ENCODE data around the gene B4GALT5.
"Not testable (repeated sequence)": the region's sequence is repeated elsewhere in the genome, so short reads cannot be mapped to it uniquely, and the experiment has no call there.

B4GALT5 gene

DNA sequence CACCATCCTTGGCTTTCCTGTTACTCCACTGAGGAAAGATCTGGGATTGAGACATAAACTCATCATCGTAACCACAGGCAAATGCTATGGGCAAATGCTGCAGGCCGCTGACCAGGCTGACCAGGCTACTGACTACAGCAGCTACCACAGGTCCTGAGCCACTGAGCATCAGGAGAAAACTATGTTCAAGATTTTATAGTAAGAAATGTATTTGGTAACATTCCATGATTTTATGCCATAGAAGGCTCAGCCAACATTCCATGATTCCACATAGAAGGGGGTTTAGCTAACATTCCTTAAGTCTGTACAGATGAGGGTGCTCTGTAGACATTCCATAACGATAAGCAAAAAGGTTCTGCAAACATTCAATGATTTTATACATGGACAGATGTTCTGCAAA lies 16.1 kb upstream of the B4GALT5 start:
- no peak for DNase-seq

DNA sequence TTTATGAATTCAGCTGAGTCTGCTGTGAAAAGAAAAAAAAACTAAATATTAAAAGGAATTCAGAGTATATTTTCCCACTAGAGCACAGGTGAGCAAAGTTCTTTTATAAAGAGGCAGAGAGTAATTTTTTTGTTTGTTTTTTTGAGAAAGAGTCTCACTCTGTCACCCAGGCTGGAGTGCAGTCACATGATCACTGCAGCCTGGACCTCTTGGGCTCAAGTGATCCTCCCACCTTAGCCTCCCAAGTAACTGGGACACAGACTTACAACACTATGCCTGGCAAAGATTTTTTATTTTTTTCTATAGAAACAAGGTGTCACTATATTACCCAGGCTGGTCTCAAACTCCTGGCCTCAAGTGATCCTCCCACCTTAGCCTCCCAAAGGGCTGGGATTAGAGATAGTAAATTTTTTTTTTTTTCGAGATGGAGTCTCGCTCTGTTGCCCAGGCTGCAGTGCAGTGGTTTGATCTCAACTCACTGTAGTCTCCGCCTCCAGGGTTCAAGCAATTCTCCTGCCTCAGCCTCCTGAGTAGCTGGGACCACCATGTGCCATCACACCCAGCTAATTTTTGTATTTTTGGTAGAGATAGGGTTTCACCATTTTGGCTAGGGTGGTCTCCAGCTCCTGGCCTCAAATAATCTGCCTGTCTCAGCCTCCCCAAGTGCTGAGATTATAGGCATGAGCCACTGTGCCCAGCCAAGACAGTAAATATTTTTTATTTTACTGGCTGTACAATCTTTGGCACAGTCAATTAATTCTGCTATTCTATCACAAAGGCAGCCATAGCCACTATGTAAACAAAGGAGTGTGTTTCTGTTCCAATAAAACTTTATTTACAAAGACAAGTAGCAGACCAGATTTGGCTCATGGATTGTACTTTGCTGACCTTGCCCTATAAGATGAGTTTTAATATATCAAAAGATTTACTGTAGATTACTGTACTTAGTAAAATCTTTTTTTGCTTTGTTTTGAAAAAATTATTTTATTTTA lies 14.5 kb upstream of the B4GALT5 start:
- no peak for DNase-seq

DNA sequence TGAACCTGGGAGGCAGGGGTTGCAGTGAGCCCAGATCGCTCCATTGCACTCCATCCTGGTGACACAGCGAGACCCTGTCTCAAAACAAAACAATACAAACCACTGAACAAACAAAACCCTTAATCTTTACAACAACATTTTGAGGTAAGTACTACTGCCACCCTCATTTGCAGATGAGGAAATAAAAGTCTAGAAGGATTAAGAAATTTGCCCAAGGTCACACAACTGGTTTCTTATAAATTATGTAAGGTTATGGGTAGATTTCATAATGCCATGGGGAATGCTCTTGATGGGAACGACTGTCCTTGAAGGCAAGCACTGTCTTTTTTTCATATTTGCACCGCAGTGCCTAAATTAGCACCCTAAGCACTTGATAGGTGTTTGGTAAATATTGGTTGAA lies 13.8 kb upstream of the B4GALT5 start:
- DNase-seq, result no peak

DNA sequence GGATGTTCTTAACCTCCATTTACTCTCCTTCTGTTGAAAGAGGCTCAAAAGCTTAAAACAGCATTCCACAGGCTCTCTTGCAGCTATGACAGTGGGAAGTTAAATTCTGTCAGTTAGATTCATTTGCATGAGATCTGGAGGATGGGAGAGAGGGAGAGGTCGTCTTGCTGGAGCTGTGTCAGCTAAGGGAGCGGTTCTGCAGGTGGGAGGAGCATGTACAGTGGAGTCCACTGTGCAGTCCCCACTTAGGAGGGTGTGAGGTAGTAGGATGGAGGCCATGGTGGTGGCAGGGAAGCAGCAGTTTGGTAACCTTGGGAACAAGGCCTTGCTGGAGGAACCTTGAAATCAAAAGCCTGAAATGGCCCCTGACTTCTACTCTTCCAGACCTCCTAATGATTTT lies 12.0 kb upstream of the B4GALT5 start:
- DNase-seq, result no peak

DNA sequence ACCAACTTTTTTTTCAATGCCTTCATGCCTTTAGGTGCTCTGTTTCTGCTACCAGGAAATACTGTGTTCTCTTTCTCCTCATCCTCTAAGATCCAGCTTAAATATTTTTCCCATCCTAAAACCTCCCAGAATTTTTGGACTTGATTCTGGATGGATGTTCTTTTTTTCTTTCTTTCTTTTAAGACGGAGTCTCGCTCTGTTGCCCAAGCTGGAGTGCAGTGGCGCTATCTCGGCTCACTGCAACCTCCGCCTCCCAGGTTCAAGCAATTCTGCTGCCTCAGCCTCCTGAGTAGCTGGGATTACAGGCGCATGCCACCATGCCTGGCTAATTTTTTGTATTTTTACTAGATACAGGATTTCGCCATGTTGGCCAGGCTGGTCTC lies 11.5 kb upstream of the B4GALT5 start:
- not testable (repeated sequence) for DNase-seq

DNA sequence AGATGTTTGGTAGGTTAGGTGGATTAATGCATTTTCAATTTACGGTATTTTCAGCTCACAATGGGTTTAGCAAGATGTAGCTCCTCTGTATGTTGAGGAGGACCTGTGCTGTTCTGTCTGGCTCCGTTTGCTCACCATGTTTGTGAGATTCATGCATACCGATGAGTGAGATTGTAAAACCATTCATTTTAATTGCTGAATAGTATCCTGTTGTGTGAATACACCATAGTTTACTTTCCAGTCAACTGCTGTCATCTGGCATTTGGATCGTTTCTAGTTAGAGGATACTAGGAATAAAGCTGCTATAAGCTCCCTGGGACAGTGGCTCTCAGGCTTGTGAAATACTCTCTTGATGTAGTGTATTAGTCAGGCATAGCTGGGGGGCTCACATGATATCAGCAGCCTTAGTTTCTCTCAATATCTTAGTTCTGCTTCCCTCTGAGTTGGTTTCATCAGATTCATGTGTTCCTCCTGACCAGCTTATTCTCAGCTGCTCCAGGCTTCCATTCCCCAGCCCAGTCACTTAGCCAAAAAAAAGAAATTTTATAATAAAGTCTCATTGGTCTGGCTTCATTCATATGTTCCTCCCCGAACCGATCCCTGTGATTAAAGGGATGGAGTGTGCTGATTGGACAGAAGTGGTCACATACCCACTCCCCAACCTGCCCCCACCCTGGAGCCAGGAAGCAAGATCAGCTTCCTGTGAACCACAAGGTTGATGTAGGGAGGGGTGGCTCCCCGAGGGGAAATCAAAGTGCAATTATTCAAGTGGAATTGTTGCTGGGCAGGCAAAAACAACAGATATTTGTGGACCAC lies 10.9 kb upstream of the B4GALT5 start:
- DNase-seq, result no peak

DNA sequence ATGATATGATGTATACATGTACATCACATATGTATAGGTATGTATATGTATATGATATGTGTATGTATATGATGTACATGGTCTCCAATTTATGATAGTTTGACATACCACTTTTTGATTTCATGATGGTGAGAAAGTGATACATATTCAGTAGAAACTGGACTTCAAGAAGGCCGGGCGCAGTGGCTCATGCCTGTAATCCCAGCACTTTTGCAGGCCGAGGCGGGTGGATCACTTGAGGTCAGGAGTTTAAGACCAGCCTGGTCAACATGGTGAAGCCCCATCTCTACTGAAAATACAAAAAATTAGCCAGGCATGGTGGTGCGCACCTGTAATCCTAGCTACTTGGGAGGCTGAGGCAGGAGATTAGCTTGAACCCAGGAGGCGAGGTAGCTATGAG lies 10.1 kb upstream of the B4GALT5 start:
- not testable (repeated sequence) for DNase-seq

DNA sequence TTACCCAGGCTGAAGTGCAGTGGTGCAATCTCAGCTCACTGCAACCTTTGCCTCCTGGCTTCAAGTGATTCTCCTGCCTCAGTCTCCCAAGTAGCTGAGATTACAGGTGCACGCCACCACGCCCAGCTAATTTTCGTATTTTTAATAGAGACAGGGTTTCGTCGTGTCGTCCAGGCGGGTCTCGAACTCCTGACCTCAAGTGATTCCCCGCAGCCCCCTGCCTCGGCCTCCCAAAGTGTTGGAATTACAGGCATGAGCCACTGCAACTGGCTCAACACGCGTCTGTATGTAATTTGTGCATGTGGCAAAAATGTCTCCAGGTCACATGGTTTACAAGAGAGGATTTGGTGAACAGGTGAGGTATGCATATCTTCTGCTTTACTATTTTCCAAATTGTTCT lies 7.6 kb upstream of the B4GALT5 start:
- DNase-seq, result not testable (repeated sequence)

DNA sequence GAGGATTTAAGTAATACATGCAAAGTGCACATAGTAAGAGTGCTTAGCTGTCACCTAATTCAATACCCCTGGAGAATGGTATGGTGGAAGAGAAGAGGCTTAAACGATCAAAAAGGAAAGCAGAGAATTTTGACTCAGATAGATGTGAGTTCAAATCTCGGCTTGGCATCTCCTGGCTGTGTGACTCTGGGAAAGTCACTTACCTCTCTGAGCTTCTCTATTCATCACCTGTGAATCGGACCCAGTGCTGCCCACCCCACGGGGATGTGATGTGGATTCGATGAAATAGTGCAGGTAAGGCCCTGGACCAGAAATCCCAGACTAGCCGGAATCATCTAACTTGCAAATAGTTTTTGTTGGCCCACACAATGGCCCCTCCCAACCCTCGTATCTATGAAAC lies 1.8 kb upstream of the B4GALT5 start:
- no peak for DNase-seq

DNA sequence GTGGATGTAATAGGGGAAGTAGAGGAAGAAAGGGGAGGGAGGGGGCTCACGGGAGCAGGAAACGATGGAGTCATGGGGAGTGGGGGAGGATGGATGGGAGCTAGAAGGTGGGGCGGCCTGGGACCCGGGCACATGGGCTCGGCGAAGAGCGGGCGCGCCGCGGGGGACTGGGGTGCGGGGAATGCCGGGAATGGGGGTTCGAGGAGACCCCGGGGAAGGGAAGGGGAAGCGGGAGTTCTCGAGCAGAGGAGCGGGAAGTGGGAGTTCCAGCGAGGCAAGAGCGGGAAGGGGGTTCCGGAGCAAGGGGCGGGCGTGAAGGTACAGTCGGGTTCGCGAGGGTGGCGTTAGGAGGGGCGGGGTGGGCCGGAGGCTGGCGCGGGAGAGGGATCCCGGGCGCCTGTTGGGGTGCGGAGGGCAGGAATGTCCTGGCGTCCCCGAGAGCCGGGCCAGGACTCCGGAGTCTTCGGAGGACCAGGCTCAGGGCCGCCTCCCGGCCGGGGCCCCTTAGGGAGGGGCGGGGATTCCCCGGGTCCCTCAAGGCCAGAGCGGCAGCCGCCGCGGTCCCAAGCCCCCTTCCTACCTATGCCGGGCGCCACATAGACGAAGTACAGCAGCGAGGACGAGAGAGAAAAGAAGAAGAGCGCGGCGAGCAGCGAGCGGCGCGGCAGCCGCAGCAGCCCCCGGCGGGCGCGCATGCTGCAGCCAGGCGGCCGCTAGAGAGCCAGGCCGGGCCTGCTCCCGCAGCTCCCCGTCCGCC lies 504 bp downstream of the B4GALT5 start:
- no peak for DNase-seq

DNA sequence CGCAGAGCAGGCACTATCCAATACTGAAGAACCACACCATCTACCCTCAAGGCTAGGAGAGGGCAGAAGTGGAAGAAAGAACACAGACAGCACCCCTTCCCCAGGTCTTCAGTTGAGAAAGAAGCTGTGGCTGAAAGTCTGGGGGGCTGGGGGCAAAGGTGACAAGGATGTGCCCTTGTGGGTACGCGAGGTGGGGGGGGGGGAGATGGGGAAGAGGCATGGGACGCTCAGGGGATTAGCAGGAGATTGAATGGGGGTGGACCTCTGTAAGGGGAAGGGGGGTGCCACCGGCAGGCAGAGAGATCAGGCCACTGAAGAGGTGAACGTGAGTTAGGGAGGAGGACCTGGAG lies 1.1 kb downstream of the B4GALT5 start:
- DNase-seq, result no peak

DNA sequence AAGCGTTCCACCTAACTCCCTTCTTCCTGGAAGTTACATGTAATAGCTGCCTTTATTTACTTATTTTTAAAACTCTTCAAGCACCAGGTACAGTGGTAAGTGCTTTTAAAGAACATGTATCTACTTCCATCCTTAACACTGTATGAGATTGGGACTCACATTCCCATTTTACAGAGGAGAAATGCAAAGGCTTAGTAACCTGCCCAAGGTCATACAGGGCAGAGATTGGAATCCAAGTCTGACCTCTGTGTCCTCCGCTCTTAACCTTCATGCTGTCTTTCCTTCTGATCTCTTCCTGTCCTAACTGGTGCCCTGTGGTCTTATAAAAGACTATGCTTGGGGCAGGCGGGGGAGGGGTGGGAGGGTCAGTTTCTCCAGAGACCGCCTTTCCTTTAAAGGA lies 1.6 kb downstream of the B4GALT5 start:
- DNase-seq, result no peak

DNA sequence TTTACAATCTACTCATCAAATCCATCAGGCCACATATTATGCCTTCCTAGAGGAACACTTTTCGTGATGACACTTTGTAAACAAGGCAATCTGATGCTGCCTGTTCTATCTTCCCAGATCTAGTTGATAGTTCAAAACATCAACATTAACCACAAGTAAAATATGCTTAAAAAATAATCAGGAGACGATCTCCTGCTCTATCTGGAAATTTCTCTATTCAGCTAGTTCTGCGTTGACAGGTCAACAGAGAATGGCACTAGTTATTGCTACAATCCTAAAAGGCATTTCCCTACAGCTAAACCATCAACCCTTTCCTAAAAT lies 2.1 kb downstream of the B4GALT5 start:
- DNase-seq, result no peak

DNA sequence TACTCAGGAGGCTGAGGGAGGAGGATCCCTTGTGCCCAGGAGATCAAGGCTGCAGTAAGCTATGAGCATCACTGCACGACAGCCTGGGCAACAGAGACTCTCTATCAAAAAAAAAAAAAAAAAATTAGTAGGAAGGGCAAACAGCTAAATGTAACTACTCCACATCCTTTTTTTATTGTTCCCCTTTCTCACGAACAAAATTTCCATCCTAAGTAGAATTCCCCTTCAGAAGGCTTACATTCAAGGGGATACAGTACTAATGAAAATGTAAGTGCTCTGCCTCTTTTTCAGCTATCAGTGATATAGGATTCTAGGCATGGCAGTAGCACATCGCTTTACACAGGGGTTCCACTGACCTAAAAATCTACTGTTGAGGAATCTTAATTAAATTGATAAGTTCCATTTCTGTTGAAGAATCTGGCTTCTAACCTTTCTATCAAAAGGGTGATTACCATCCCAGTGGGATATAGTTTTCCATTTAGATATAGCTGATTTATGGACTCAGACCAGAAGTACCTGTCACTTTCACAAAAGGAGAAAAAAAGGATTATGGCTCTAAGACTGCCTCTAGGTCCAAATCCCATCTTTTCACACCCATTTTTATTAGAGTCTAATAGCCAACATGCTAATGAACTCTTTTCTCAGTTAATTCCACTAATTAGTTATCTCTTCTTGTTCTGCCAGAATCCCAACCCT lies 2.6 kb downstream of the B4GALT5 start:
- no peak for DNase-seq

DNA sequence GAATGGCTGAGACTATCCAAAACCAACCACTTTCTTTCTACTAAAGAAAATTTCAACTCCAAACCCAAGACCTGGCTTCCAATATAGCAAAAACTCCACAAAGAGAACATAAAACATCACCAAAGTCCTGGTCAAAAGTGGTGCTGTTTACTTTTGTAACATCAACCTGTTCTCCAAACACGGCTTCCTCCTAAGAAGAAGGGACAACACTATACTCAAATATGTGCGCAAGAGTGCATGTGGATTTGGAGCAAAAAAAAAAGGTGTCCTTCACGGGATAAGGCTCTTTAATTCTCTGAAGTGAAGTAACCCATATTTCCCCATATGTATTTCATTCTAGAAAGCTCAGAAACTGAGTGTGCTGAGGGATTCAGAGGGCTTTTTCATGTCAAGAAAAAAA lies 6.6 kb downstream of the B4GALT5 start:
- DNase-seq, result no peak

DNA sequence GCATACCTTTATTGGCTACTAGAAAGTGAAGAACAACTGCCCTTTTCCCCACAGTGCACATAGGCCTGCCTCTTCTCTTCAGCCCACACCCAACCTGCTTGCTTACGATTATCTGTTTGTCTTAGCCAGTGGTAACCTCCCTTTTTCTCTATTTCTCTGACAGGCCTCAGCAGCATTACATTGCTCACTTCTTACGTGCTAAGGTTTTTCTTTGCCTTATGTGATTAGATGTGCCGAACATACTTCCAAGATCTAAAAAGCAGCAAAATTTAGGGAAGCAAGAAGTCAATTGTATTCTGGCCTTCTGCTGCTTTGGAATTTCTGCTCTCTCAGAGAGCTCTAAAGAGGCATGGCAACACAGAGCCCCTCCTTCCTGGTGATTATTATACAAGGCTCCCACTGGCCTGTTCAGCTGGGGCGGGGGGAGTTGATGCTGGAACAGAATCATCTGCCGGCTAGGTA lies 7.0 kb downstream of the B4GALT5 start:
- DNase-seq, result no peak

DNA sequence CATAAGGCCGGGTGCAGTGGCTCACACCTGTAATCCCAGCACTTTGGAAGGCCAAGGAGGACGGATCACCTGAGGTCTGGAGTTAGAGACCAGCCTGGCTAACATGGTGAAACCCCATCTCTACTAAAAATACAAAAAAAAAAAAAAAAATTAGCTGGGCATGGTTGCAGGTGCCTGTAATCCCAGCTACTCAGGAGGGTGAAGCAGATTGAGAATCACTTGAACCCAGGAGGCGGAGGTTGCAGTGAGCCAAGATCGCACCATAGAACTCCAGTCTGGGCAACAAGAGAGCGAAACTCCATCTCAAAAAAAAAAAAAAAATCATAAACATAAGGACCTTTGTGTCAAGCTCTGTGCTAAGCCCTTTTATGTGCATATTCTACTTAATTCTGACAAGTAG lies 7.8 kb downstream of the B4GALT5 start:
- not testable (repeated sequence) for DNase-seq

DNA sequence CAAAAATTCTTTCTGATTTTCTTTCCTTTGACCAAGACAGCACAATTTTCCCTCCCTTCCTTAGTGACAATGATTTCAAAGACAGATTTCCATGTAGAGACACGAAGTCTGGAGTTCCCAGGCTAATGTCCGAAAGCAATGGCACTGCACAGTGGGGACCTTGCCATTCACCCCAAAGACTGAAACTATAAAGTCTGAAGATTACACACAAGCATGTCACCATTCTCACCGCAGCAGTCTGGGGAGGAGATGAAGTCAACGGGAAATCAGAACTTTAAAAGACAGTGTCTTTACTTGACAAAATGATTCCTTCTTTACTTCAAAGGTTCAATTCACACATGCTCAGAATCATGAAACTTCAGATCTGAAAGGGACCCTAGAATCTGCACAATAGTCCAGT lies 8.3 kb downstream of the B4GALT5 start:
- no peak for DNase-seq

DNA sequence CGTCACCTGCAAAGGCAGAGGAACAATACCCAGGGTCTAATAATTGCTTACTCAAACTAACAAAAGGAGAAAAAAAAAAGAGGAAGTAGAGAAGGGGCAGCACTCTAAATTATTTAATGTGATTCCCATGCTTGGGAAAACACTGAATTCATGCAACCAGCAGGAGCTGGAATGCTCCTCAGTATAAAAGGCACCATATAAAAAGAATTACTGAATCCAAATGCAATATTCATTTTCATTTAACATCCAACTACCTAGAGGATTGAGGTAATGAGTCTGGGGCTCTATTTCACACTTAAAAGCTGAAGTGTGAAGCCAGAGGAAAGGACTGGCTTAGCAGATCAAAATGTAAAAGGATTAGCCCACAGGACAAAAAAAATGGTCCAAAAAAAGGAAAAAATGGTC lies 8.7 kb downstream of the B4GALT5 start:
- DNase-seq, result no peak

DNA sequence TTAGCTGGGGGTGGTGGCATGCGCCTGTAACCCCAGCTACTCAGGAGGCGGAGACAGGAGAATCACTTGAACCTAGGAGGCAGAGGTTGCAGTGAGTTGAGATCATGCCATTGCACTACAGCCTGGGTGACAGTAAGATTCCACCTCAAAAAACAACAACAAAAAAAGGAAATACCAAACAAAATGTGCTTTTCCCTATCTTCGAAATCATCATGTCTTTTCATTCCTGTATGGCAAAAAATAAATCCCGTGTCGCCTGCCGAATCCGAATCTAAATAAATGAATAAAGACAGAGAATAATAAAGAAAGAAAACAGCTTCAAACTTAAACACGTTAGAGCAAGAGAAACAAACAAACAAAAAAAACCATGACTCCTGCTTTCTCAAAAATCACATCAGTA lies 11.8 kb downstream of the B4GALT5 start:
- no peak for DNase-seq

DNA sequence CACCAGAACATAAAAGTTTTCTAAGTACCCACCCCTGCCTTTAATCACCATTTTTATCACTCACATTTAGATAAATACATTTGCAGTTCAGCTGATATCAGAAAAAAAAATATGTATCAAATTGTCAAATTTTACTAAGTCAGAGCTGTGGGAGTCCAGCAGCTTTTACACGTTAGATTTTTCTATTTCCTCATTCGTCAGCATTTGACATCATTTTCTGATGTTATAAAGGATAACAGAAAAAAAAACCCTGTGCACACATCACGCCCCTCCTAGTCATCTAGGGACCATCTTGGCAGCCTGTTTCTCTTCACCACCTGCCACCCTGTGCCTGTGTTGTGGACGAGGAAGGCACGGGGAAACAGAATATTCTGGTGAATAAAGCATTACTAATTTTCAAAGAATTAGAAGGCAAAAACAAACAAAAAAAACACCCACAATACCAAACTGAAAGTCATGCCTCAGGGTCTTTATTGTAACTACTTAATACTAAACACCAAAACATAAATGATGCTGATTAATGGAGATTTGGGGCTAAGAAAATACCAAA lies 12.4 kb downstream of the B4GALT5 start:
- no peak for DNase-seq

DNA sequence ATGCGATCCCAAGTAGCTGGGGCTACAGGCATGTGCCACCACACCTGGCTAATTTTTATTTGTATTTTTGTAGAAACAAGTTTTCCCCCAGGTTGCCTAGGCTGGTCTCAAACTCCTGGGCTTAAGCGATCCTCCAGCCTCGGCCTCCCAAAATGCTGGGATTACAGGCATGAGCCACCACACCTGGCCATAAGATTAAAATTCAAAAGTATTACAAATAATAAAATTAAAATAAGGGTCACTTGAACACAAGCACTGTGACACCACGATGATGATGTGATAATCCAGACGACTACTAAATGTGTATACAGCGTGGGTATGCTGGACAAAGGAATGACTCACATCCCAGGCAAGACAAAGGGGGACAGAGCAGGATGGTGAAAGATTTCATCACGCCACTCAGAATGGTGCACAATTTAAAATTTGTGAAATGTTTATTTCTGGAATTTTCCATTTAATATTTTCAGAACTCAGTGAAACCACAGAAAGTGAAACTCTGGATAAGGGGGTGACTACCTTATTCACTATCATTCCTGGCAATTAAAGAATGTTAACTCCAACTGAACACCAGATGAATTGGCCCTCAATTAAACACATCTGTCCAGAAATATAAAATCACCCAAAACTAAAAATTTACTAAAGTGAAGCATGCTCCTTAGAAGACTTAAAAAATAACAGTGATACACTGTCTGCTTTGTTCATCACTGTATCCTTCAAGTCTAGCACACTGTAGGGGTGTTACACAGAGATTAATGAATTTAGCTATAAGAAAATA lies 13.1 kb downstream of the B4GALT5 start:
- no peak for DNase-seq
